AG09309 (cell line): ENCODE results near the gene MED13L.
"Not testable (repeated sequence)": the region's sequence is repeated elsewhere in the genome, so short reads cannot be mapped to it uniquely, and the experiment has no call there.

Experiments
- DNase-seq: peaks from one replicate; pipeline ENCODE4 v3.0.0-alpha.2; 2010; ENCODE audit warnings: low read depth
- H3K4me3 ChIP-seq: 2 replicates; pipeline ENCODE4 v1.5.1; 2011; ENCODE audit warnings: mild to moderate bottlenecking, low read depth, low read length, moderate library complexity; ENCODE audit not compliant: control insufficient read depth
- TF ChIP-seq, protein P1 (sequence below): IDR thresholded peaks from 2 replicates; pipeline ENCODE4 v1.5.1; 2011; ENCODE audit warnings: mild to moderate bottlenecking, low read depth, low read length, inconsistent platforms; ENCODE audit not compliant: insufficient read depth, control insufficient read depth; ENCODE audit errors: missing control alignments

The MED13L gene

DNA sequence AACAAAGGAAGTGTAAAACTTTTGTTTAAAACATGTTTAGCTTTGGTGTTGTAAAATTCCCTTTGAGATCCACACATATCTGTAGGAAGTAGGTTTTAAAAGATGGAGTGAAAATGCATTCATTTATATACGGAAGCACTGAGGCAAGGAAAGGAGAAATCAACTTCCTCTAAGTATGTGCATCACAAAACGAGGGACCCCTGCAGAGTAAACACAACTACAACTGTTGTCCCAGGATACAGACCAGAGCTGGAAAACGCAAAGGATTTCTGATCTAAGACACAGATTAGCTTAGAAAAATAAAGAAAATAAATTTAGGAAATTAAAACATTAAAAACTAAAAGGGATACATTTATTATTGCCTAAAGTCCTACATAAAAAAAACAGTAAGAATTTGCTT lies 297.6 kb downstream of the MED13L start:
- no peak for DNase-seq
- H3K4me3 ChIP-seq, result no peak overlapping the region
- TF ChIP-seq, protein P1, sequence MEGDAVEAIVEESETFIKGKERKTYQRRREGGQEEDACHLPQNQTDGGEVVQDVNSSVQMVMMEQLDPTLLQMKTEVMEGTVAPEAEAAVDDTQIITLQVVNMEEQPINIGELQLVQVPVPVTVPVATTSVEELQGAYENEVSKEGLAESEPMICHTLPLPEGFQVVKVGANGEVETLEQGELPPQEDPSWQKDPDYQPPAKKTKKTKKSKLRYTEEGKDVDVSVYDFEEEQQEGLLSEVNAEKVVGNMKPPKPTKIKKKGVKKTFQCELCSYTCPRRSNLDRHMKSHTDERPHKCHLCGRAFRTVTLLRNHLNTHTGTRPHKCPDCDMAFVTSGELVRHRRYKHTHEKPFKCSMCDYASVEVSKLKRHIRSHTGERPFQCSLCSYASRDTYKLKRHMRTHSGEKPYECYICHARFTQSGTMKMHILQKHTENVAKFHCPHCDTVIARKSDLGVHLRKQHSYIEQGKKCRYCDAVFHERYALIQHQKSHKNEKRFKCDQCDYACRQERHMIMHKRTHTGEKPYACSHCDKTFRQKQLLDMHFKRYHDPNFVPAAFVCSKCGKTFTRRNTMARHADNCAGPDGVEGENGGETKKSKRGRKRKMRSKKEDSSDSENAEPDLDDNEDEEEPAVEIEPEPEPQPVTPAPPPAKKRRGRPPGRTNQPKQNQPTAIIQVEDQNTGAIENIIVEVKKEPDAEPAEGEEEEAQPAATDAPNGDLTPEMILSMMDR, result no peak

DNA sequence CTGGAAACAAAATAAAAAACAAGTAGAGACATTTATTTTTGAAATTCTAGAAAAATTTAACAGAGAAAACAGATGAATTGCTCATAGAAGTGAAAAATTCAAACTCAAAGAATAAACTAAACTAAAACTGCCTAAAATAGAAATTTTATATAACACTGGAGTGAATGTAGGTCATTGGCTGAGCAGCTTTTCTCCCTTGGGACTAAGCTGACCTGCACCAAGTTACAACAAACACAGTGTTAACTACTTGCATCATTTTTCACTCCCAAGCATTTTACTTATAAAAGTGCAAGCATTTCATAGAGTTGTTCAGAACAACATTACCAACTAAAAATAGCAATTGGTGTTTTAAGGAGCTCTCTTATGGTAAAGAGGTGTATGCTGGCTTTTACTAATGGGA lies 298.1 kb downstream of the MED13L start:
- H3K4me3 ChIP-seq, result no peak overlapping the region
- TF ChIP-seq, protein P1, result no peak
- DNase-seq, result peak; percentile 37

DNA sequence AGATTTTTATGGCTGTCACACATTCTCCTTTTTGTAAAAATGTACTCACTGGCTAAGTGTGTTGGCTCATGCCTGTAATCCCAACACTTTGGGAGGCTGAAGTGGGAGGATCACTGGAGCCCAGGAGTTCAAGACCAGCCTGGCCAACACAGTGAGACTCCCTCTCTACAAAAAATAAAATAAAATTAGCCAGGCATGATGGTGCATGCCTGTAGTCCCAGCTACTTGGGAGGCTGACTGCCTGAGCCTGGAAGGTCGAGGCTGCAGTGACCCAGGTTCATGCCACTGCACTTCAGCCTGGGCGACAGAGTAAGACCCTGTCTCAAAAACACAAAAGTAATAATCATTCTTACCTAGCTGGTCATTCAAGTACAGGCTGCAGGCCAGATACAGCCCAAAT lies 300.7 kb downstream of the MED13L start:
- H3K4me3 ChIP-seq, DNase-seq: not testable (repeated sequence)

DNA sequence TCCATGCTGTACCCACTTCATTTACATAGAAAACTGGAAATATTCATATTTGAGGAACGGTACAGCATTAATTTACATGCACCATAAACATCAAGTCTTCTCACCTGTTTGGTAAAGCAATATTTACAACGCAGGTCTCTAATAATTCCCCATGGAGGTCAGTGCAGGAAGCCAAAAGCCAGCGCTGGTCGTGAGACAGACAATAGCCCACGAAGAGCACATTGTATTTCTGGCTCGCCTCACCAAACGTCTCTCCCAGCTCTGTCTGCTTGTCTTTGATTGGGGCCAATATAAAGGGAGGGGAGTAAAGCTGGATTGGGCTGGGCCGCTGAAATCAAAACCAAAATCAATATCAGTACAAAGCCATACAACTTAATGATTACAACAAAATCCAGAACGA lies 302.1 kb downstream of the MED13L start:
- H3K4me3 ChIP-seq, result no peak overlapping the region
- TF ChIP-seq, protein P1, result no peak
- DNase-seq, result no peak

DNA sequence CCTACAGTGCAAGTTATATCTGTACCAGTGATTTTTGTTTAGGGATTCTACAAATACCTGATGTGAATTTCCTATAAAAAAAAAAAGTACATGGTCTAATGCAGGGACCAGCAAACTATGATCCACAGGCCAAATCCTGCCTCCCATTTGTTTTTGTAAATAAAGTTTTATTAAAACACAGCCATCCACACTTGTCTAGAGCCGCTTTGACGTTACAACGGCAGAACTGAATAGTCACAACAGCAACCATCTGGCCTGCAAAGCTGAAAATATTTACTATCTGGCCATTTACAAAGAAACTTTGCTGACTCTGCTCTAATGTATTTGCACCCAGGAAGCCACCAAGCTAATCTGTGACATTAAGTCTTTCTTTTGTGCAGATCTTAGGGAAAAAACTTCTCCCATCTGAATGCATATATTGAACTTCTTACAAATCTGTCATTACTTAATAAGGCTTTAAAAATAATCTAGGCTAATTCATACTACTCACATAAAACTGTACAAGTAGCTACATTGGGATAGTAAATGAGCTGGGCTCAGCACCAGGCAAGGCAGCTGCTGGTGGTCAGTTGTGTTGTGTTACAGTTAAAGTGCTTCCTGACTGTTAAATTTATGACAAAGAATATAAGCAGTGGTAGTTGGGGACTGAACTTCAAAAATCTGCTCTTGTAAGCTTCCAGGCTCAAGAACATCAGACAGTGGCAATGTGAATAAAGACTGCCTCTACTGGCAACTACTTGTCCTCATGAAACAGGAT lies 303.3 kb downstream of the MED13L start:
- TF ChIP-seq, protein P1, result no peak
- DNase-seq, result no peak

DNA sequence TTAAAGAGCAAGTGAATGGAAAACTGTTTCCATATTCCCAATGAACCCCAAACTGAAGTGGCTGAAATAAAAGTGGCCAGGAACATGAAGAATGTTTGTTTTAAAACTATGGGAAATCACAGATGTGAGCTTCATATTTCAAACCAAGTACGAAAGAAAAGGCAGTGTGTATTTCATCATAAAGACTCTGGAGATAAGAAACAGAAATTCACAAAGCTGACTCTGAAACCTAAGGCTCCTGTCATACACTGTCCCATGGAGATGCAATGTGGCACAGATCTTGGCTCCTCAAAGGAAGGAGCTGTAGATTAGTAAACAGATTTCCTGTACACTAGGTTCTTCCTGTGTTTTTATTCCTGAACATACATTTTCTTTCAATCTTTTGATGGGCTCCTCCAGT lies 304.4 kb downstream of the MED13L start:
- TF ChIP-seq, protein P1, result no peak
- no peak overlapping the region for H3K4me3 ChIP-seq
- DNase-seq, result no peak

More for the DNA sequence above, 303.3 kb downstream of the MED13L start:
- H3K4me3 ChIP-seq, result no peak overlapping the region

DNA sequence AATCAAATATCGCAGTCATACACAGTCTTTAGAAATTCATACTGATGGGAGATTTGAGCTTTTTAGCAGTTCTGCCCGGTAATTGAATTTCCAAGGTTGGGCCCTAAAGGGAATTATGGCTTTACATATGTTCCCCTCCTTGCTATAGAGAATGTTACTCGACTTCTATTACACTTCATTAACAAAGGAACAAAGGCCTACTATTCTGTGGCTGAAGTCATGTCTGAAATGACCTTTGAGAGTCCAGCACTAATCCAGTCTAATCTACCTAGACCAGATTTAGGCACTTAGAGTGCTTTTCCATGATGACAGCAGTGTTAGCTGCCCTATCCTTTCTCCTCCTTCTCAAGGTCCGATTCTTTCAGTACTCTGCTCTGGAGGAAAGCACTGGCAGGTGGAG lies 305.3 kb downstream of the MED13L start:
- no peak for DNase-seq
- TF ChIP-seq, protein P1, result no peak
- no peak overlapping the region for H3K4me3 ChIP-seq
